Central memory CD4-positive, alpha-beta T cell (primary cell): ENCODE results near the gene RHOT2.
"Not testable (repeated sequence)": the region's sequence is repeated elsewhere in the genome, so short reads cannot be mapped to it uniquely, and the experiment has no call there.

ENCODE experiments used
- DNase-seq: peaks from one replicate; pipeline ENCODE4 v3.0.0; 2022

Gene RHOT2

DNA sequence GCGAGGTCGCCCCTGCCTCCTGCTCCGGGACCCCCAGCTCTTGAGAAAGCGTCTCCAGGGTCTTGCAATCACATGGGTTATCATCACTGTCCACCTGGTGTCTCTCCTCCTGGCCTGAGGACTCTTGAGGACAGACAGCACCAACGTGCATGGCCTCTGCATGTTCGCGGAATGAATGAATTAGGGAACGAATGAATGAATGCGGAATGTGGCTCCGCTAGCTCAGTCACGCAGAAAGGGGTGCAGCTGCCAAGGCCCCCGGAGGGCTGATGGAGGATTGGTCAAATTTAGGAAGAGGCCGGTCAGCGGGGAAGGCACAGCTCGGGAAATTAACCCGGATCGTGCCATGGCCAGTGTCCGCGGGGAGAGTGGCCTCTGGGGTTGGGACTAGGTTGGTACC lies 34.4 kb downstream of the RHOT2 start:
- no peak for DNase-seq

DNA sequence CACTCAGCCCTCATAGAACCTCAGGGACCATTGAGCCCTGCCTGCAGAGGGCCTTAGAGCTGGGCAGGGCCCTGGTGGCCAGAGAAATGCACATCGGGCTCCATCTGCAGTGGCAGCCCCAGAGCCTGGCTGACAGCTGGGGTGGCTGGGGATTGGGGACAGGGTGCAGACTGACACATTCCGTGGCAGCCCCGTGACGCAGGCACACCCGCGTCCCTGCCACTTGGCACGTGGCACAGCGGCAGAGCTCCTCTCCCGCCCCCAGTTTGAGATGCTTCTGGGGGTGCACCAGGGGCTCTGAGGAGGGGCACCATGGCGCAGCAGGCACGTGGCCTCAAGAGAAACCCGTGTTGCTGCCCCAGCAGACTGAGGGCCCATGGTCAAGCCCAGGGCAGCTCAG lies 35.5 kb downstream of the RHOT2 start:
- DNase-seq, result no peak

DNA sequence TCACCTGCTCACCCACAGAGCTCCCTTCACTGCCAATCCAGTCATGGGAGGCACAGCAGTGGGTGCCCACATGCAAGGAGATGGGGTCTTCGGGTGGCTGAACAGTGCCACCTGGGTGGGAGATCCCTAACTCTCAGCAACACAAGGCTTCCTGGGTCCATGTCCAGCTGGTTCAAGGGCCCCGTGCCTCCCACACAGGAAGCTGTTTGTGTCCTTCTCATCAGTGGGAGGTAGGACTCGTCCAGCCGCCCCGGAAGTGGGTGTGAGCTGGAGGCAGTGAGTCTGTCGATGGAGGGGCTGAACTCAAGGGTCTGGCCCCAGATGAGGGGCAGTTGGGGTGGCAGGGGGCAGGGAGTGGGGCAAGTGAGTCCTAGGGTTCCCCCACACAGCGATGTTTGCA lies 36.1 kb downstream of the RHOT2 start:
- no peak for DNase-seq

DNA sequence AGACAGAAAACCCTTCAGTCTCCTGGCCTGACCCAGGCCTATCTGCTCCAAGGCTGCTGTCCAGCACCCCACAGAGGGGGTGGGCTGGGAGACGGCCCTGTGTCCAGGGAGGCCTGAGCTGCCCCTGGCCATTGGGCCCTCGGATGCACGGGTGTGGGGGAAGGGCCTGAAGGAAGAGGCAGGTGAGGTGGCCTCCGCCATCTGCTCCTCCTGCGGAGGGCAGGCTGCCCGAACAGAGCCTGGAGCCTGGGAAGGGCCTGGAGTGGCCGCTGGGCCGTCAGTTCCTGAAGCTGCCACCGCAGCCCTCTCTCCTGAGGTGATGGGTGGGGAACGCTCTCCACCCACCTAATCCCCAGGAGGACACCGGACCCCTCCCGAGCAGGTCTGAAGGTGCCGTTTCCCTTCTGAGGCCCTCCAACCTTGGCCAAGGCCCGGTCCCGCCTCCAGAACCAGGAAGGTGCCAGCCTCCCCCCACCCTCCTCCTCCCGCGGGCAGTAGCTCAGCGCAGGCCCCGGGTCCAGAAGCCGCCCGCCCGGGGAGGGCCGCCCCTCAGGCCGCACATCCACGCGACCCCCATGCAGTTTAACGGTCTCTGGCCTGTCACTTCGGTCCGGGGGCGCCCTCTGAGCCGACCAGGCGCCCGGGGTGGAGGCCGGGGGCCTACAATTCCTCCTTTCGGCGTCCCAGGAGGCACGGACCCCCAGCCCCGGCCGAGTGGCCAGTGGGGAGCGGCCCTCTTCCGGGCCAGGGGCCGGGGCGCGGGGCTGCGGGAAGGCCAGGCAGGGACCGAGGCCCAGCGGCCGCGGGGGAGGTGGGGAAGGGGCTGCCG lies 36.8 kb downstream of the RHOT2 start:
- no peak for DNase-seq

DNA sequence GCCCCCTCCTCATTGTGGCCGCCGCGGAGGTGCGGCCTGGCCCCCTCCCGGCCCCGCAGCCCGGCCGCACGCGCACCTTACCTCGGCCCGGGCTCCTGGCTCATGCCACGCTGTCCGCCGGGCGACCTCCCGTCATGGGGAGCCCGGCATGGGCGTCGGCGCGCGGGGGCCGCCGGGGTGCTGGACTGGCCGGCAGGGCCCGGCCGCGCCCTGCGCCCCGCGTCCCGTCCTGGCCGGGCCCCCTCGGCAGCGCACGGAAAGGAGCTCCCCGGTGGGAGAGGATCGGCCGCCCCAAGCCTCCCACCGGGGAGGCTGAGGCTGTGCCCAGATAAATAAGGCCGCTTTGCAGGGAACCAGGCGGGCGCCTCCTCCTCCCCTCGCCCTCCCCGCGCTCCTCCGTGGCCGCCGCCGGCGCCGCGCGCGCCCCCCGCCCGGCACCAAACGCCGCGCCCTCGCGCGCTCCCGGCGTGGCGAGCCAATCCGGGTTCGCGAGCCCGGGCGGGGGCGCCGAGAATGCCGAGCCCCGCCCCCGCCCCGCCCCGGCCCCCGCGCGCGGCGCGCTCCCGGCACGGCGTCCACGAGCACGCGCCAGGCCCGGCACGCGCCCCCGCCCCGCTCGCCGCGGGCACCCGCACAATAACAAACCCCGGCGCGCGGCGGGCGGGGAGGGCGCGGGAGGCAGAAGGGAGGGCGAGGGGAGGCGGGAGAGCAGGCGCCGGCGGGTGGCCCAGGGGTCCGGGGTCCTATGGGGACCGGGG lies 37.7 kb downstream of the RHOT2 start, which contains the start of gene FBXL16:
TSS of gene FBXL16 (minus strand) at position 371 of the 758 bp plus-strand sequence. CDS start 8,396 bp downstream, outside the sequence.
- no peak for DNase-seq

DNA sequence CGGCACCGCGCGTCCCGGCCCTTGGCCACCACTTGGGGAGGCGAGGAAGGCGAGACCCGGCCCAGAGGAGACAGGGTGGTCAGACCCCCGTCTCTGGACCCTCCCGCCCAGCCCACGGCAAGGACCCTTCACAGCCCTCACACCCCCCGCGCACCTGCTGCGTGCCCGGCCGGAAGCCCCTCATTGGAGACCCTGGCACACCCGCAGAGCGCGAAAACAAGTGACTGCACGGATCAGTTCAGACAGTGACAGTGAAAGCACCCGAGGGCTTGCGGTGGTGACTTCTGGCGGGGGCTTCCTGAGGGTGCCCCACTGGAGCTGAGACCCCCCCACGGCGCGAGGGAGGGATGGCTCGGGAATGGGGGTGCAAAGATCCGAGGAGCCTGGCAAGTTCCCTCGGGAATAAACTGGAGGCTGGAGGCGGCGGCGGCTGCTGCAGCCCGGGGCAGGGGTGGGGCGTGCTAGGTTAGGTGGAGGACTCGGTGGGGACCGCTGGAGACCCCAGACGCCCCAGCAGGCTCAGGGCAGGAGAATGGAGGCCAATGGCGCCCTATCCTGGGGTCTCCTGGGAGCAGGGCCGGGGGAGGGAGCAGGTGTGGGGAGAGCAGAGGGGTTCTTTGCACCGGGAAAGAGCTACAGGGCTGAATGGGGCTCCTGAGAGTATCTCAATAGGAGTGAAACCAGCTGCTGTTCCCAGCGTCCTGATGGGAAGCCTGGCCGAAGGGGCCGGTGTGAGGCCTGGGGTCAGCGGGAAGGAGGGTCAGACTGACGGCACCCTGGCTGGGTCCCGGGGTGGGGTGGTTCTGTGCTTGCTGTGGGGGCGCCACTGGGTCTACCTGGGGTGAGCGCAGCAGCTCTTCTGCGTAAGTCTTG lies 38.5 kb downstream of the RHOT2 start:
- DNase-seq, result no peak

DNA sequence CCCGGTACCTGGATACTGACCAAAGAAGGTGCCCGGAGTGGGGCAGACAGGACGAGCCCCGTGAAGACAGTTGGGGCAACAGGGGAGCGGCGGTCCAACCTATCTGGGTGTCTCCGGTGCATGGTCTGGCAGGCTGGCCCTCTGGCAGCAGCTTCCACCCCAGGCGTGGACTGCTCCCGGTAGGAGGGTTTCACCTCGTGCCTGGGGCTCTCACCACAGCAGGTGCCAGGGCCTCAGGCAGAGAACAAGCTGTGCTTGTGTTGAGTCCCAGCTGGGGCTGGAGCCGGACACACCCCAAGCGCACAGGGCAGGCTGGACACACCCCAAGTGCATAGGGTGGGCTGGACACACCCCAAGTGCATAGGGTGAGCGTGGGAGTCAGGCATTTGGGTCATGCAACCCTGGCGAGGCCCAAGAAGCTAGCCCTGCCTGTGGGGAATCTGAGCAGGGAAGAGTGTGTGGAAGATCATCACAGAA lies 39.2 kb downstream of the RHOT2 start:
- DNase-seq, result no peak

DNA sequence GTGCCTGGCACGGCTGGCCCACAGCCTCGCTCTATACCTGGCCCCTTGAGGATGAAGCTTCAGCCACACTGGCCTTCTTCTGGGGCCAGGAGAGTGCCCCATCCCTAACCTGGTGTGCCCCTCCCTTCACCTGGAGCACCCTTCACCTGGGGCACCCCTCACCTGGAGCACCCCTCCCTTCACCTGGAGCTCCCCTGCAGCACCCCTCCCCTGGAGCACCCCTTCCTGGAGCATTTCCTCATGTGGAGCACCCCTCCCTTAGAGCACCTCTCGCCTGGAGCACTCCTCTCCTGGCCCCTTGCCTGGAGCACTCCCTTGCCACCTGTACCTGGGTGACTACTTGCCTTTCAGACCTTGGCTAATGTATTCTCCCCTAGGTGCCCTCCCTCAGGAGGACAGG lies 40.1 kb downstream of the RHOT2 start:
- no peak for DNase-seq

DNA sequence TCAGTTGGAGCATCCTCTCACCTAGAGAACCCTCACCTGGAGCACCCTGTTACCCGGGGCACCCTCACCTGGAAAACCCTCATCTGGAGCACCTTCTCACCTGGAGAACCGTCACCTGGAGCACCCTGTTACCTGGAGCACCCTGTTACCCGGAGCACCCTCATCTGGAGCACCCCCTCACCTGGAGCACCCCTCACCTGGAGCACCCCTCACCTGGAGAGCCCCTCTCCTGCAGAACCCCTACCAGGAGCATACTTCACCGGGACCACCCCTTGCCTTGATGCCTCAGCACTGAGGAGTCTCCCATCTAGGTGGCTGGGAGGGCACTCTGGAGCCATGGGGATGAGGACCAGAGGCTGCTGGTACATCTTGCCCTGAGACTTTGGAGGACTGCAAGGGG lies 41.0 kb downstream of the RHOT2 start:
- no peak for DNase-seq

DNA sequence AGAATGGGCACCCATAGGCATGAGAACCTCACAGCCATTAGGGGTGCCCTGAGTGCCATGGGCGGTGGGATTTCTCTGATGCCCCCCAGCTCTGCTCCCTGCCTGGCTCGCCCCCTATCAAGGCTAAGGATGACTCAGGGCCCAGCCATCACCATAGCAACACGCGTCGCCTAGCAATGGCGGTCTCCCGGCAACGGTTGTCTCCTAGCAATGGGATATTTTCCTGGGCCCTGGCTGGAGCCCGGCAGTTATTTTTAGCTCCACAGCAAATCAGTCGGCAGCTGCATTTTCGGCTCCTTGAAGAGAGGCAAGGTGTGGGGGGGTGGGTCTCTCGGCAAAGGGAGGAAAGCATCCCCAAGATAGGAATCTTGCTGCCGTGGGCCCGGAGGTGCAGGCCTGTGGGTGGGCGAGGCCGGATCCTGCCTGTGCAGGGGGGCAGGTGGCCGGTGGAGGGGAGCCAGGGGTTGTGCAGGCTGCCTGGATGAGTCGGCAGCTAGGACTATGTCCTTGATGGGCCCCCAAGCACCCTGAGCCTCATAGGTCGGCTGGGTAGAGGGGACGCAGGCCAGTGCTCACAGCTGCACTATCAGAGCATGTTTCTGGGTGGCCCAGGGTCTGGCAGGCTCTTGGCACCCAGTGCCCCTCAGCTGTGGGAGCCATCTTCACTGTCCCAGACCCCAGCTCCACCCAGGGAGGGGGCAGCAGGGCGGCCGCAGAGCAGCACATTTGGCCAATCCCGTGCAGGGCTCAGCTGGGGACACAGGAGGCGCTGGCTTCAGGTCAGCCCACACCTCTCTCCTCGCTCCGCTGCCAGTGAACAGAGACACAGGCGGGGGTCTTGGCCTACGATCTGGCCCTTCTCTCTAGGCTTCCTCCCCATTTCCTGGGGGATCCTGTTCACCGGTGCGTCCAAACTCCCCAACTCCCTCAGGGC lies 41.9 kb downstream of the RHOT2 start:
- no peak for DNase-seq

DNA sequence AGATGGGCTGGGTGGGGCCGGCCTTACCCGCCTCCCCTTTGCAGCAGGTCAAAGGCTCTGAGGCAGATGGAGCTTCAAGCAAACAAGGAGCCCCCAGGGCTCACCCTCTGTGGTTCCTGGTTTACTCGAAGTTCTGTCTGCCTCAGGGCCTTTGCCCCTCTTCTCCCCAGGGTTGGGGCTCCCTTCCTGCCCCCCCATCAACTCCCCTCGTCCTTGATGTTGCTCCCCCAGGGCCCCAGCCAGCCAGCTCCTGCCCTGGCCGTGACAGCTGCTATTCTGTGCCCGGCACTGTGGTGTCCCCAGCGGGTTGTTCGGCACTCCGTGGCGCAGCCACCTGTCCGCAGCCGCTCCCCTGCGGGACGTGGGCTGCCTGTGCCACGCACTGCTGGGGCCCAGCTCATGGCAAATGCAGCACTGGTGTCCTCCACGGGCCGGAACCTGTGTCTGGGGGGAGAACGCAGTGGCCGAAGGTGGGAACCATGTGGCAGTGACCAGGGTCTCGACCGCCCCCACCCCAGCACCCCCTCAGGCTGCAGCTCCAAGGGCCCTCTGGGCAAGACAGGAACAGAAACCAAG lies 42.7 kb downstream of the RHOT2 start:
- DNase-seq, result no peak

DNA sequence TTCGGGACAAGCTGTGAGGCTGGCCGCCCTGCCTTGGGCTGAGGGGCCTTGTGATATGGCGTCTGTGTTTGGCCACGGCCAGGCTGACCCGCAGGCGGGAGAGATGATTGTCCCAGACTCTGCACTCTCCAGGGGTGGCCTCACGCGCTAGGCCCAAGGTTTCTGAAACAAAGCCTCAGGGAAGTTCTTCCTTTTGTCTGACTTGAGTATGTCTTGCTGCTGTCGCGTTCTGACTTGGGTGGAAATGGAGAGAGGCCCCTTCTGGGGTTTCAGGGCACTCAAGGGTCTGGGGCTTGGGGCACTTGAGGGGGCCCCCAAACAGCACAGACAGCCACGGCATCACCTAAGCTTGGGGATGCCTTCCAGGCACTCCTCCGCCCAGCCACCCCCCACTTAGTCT lies 43.2 kb downstream of the RHOT2 start:
- no peak for DNase-seq

DNA sequence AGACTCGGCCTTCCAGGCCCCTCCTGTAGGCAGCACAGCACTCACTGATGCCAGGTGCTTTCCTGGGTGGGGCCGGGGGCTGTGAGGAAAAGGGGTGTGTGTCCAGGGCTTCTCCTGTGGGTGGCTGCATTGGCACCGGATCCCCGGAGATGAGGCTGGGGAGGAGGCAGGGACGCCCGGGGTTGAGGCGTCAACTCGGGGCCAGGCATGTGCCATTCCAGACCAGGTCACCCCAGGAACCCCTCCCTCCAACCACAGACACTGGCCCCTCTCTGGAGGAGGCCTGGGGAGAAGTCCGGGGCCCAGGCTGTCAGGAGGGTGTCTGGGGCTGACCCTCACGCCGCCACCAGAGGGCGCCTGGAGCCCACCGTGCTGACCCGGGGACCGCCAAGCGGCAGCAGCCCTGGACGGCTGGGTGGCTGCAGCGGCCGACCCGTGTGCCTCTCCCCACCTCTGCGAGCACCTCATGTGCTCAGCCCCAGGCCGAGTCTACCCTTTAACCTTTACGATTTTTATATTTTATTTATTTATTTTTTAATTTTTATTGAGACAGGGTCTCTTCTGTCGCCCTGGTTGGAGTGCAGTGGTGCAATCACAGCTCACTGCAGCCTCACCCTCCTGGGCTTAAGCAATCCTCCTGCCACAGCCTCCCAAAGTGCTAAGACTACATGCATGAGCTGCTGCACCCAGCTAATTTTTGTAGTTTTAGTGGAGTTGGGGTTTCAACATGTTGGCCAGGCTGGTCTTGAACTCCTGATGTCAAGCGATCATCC lies 43.8 kb downstream of the RHOT2 start:
- DNase-seq, result peak; percentile 70

DNA sequence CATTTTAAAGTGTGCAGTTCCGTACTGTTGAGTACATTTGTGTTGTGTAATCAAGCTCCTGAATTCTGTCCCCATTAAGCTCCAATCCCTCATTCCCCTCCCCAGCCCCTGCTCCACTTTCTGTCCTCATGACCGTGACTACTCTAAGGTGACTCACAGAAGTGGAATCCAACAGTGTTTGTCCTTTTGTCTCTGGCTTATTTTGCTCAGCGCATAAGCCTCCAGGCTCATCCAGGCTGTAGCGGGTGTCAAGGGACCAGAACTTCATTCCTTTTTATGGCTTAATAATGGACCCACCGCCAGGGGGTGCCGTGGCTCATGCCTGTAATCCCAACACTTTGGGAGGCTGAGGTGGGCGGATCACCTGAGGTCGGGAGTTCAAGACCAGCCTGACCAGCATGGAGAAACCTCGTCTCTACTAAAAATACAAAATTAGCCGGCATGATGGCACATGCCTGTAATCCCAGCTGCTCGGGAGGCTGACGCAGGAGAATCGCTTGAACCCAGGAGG lies 44.9 kb downstream of the RHOT2 start:
- not testable (repeated sequence) for DNase-seq

DNA sequence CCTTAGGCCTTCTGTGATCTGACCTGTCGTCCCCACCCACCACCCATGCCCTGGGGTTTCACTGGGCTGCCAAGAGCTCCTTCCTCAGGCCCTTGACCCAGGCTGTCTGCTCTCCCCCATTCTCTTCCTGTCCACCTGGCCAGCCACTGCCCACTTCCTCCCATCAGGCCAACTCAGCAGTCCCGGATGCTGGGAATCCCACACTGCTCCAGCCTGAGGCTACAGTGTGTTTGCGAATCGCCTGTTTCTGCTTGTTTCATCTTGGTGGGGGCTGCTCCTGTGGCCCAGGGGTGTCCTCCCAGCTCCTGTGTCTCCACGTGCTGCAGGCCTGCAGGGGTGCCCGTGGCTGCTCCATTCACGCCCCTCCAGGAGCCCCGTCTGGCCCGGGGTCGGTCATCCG lies 46.1 kb downstream of the RHOT2 start:
- no peak for DNase-seq

DNA sequence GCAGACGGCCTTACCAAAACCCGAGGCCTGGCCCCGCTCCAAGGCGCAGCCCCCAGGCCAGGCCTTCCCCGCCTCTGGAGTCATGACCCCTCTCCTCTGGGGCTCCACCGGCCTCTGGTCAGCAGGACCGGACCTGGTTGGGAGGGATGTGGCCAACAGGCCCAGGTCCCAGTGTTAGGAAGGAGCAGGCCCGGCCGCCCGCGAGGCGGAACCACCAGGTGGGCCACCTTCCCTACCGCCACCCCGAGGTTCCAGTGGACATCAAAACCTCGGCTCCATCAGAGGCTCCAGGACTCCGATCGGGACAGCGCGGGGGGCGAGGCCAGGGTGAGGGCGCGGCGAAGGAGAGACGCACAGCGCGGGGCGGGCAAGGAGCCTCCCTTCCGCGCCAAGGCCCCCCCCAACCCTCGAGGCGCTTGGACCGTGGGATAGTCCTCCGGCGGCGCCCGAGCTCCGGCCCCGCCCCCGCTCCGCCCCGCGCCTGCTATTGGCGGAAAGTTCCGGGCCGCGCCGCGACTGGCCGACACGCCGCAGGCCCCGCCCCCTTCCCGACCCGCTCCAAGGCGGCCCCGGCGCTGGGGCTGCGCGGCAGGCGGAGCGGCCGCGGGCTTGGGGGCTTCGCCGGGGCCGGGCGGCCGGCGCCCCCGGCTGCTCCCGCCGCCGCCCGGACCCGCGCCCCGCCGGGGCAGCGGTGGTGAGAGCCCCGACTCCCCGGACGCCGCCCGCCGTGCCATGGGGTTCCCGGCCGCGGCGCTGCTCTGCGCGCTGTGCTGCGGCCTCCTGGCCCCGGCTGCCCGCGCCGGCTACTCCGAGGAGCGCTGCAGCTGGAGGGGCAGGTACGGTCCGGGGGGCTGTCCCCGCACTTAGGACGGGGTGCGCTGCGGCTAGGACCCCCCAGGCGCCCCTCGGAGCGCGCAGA lies 46.9 kb downstream of the RHOT2 start, which contains the start of gene METRN:
TSS of gene METRN (plus strand) at position 561 of the 919 bp plus-strand sequence. CDS start at position 733, 172 bp downstream.
- peak; percentile 79 for DNase-seq

DNA sequence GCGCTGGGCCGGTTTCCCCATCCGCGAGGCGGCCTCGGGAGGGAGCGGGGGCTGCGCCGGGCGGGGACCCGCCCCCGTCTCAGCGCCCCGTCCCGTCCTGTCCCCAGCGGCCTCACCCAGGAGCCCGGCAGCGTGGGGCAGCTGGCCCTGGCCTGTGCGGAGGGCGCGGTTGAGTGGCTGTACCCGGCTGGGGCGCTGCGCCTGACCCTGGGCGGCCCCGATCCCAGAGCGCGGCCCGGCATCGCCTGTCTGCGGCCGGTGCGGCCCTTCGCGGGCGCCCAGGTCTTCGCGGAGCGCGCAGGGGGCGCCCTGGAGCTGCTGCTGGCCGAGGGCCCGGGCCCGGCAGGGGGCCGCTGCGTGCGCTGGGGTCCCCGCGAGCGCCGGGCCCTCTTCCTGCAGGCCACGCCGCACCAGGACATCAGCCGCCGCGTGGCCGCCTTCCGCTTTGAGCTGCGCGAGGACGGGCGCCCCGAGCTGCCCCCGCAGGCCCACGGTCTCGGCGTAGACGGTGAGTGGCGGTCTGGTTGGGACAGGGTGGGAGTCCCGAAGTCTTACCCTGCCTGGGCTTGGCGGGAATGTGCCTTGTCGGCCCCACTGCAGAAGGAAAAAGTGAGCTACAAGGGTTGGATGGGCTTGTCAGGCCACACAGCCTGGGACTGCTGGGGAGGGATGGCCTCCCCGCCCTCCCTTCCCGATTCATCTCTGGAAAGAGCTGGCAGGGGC lies 47.7 kb downstream of the RHOT2 start:
- DNase-seq, result no peak

DNA sequence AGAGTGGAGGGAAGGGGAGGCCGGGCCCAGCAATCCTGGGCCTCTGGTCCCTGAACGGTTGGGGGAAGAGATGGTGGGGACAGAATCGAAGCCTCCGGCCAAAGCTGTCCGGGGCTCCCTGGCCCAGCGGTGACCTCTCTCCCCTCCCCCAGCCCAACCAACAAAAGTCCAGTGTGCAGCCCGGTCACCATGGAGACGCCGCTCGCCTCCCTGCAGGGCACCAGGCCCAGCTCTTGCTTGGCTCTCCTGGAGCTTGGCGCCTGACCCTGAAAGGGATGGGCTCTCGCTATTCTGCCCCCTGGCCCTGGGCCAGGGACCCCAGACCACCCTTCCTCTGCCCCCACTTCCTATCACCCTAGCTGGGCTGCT lies 48.3 kb downstream of the RHOT2 start:
- no peak for DNase-seq
